ENCODE data around the gene OR2V1. TPM values are rescaled to one million over a fixed set of nuclear protein-coding genes. Genes with fewer than 3 reads are reported as not detected.
"Not testable (repeated sequence)": the region's sequence is repeated elsewhere in the genome, so short reads cannot be mapped to it uniquely, and the experiment has no call there.

Gene OR2V1
- total RNA-seq, 1 donor from 2014 or later, result not detected

DNA sequence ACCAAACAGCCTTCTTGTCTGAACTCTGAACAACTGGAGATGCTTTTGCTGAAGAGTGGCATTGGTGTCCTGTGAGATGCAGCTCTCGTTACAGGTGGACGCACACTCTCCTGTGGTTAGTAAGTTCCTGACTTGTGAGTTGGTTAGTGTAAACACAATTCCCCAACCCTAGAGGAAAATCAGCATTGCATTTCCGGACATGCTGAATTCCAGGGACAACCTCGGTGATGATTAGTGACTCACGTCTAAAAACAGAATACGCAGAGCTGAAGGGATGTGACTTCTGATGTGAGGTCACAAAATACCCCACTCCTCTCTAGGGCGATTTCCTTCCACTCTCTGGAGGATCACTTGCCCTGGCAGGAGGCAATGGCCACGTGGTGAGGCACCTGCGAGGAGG is 21.4 kb upstream of the OR2V1 start:
- peaks cover 2% of the 10 kb centered on the region for H3K27me3 ChIP-seq (ENCODE audit: control insufficient read depth, insufficient read depth, low read length)
- no peaks in the 10 kb centered on the region for H3K36me3 ChIP-seq (ENCODE audit: control insufficient read depth, insufficient read depth, low read length)
- TF ChIP-seq, protein P1, sequence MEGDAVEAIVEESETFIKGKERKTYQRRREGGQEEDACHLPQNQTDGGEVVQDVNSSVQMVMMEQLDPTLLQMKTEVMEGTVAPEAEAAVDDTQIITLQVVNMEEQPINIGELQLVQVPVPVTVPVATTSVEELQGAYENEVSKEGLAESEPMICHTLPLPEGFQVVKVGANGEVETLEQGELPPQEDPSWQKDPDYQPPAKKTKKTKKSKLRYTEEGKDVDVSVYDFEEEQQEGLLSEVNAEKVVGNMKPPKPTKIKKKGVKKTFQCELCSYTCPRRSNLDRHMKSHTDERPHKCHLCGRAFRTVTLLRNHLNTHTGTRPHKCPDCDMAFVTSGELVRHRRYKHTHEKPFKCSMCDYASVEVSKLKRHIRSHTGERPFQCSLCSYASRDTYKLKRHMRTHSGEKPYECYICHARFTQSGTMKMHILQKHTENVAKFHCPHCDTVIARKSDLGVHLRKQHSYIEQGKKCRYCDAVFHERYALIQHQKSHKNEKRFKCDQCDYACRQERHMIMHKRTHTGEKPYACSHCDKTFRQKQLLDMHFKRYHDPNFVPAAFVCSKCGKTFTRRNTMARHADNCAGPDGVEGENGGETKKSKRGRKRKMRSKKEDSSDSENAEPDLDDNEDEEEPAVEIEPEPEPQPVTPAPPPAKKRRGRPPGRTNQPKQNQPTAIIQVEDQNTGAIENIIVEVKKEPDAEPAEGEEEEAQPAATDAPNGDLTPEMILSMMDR (IDR thresholded peaks at IDR 0.05; ENCODE audit: insufficient read depth, low read length, poor library complexity, severe bottlenecking), result no peak
- no peak overlapping the region for H3K4me3 ChIP-seq (ENCODE audit: low read depth, low read length)
- peak; percentile 61 for DNase-seq (ENCODE audit: low read depth)

DNA sequence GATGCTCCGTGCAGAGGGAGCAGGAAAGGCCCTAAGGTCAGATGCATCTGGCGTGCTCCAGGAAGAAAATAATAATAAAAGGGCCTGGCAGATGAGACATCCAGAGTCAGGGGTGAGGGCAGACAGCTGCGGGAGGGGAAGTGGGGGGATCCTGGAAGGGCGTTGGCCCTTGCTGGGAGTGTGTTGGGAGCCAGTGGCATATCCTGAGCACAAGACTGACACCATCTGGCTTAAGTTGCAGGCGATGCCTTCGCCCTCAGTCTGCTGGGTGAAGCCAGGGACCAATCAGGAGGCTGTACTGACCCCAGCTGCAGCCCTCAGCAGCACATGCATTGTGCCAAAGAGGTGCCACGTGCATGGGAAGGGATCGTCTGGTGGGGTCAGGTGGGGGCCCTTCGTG is 20.2 kb upstream of the OR2V1 start:
- TF ChIP-seq, protein P1 (IDR thresholded peaks at IDR 0.05; ENCODE audit: insufficient read depth, low read length, poor library complexity, severe bottlenecking), result no peak
- no peak for DNase-seq (ENCODE audit: low read depth)
- Histone ChIP-seq H3K4me3 (ENCODE audit: low read depth, low read length) (no peak overlapping the region), H3K36me3 (ENCODE audit: control insufficient read depth, insufficient read depth, low read length) (no peaks in the 10 kb centered on the region), H3K27me3 (ENCODE audit: control insufficient read depth, insufficient read depth, low read length) (peaks cover 2% of the 10 kb centered on the region)

DNA sequence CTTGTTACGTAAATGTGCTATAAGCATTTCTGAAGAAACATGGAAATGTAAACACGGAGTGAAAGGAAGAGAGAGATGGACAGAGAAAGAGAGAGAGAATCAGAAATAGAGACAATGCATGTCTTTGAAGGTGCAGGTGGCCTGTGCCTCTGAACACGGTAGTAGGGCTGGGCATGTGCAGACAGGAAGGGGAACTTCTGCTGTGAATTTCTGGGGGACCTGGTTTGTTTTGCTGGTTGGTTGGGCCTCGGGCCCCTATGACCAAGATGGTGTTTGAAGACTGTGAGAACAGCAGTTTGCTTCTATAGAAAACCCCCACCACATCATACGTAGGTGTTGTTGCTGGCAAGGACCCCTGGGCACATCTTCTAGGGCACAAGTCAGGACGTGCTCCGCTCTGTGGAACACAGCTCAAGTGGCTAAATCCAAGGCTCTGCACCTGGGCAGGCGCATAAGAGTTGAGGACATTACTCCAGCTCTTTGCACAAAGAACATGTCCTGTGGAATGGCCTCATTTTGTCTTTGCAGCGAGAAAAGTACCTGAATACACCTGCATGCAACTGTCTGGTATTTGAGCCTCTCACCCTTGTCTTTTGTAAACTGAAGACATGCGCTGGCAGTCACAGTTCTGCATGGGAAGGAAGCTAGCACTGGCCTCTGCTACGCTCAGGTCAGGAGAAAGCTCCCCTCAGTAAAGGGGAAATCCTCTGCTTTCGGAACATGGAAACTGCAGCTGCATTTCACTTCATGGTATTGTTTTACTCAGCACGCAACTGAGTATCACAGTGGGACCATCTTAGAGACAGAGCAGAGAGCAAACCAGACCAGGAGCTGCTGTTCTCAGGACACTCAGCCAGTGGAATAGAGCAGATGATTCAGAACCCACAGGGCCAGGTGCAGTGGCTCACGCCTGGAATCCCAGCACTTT is 19.1 kb upstream of the OR2V1 start:
- TF ChIP-seq, protein P1 (IDR thresholded peaks at IDR 0.05; ENCODE audit: insufficient read depth, low read length, poor library complexity, severe bottlenecking), result no peak

DNA sequence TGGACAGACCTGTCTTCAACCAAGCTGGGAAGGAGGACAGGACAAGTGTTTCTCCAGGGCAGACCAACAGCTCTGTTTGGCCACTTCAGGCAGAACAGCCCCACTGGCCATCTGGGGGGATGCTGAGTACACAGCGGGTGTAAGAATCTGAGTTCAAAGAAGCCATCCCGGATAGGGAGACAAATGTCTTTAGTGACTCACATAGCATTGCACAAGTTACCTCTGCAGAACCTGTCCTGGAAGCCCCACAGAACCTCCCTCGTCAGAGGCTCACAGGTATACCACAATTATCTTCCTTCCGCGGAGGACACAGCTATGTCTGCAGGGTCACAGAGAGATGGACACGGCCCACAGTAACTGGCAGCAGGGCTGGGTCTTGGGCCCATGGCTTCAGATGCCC is 18.4 kb upstream of the OR2V1 start:
- TF ChIP-seq, protein P1 (IDR thresholded peaks at IDR 0.05; ENCODE audit: insufficient read depth, low read length, poor library complexity, severe bottlenecking), result no peak
- no peak for DNase-seq (ENCODE audit: low read depth)
- H3K4me3 ChIP-seq (ENCODE audit: low read depth, low read length), result no peak overlapping the region
- no peaks in the 10 kb centered on the region for H3K36me3 ChIP-seq (ENCODE audit: control insufficient read depth, insufficient read depth, low read length)
- H3K27me3 ChIP-seq (ENCODE audit: control insufficient read depth, insufficient read depth, low read length), result peaks cover 2% of the 10 kb centered on the region

More for the DNA sequence above, 19.1 kb upstream of the OR2V1 start:
- Histone ChIP-seq H3K27me3 (ENCODE audit: control insufficient read depth, insufficient read depth, low read length) (peaks cover 2% of the 10 kb centered on the region), H3K4me3 (ENCODE audit: low read depth, low read length) (no peak overlapping the region), H3K36me3 (ENCODE audit: control insufficient read depth, insufficient read depth, low read length) (no peaks in the 10 kb centered on the region)
- DNase-seq (ENCODE audit: low read depth), result no peak

DNA sequence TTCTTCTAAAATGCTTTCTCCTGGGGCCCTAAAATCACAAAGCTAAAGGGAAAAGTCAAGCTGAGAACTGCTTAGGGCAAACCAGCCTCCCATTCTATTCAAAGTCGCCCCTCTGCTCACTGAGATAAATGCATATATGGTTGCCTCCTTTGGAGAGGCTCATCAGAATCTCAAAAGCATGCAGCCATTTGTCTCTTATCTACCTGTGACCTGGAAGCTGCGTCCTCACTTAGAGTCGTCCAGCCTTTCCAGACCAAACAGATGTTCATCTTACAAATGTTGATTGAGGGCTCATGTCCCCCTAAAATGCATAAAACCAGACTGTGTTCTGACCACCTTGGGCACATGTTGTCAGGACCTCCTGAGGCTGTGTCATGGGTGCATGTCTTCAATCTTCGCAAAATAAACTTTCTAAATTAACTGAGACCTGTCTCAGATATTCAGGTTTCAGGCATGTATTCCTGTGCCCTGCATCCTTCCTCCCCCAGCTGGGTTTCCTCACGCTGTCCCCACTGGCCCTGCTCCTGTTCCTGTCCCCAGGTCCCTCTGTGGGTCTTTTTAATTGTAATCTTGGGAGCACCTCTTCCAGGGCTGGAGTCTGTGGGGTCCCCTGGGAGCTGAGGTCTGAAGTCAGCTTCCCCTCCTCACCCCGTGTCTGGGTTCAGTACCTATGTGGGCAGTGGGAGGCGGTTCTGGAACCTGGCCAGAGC is 16.1 kb upstream of the OR2V1 start, which contains the start of gene OR2V2:
Gene OR2V2 (plus strand): TSS at position 660 of the 710 bp plus-strand sequence. CDS start 7,357 bp downstream, outside the sequence.
- not testable (repeated sequence) for H3K36me3 ChIP-seq (ENCODE audit: control insufficient read depth, insufficient read depth, low read length); H3K4me3 ChIP-seq (ENCODE audit: low read depth, low read length); H3K27me3 ChIP-seq (ENCODE audit: control insufficient read depth, insufficient read depth, low read length); DNase-seq (ENCODE audit: low read depth)

DNA sequence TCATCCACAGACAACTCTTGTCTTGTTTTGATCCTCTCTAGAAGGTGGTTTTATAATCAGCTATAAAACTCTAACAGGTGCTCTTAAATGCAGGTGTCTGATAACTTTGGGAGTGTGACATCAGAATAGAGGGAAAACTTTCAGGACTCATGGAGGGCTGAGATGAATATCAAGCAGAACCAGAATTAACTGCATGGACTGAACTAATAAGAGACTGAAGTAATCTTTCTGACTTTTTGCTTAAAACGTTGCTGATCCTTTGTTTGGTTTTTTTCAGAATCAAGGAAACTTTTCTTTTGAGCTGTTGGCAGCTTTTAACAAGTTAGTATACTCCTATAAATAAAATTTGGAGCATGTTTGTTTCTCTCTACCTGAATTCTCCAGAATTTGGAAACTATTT is 14.2 kb upstream of the OR2V1 start:
- Histone ChIP-seq H3K4me3 (ENCODE audit: low read depth, low read length) (no peak overlapping the region), H3K36me3 (ENCODE audit: control insufficient read depth, insufficient read depth, low read length) (no peaks in the 10 kb centered on the region), H3K27me3 (ENCODE audit: control insufficient read depth, insufficient read depth, low read length) (peaks cover 2% of the 10 kb centered on the region)
- DNase-seq (ENCODE audit: low read depth), result no peak
- TF ChIP-seq, protein P1 (IDR thresholded peaks at IDR 0.05; ENCODE audit: insufficient read depth, low read length, poor library complexity, severe bottlenecking), result no peak

Measured in kidney epithelial cell (primary cell).